HuH-7 (cell line): Measurements from ENCODE around the gene TMEM121.
A peak's percentile ranks its signal among the peaks of the same experiment; 100 is the strongest.

Source experiments
- DNase-seq: peaks from one replicate; pipeline ENCODE4 v3.0.0; 2011; ENCODE audit warnings: low spot score

TMEM121 gene

GRCh38 chr14:105525861-105526775 lies at the start of gene TMEM121:
TSS of gene TMEM121 (plus strand) at chr14:105526583. CDS start at chr14:105528835, 2,252 bp downstream.
- DNase-seq: no peak

GRCh38 chr14:105476831-105477659 lies 49.3 kb upstream of the TMEM121 start:
- DNase-seq: no peak

- no peak for DNase-seq
These were observed 48.6 kb upstream of the TMEM121 start for GRCh38 chr14:105477660-105478397.

- no peak for DNase-seq
These were observed 47.8 kb upstream of the TMEM121 start for GRCh38 chr14:105478398-105479251.

GRCh38 chr14:105479431-105480158 lies 46.8 kb upstream of the TMEM121 start:
- DNase-seq: no peak

- DNase-seq: no peak
These were observed 46.1 kb upstream of the TMEM121 start for GRCh38 chr14:105480199-105480746.

GRCh38 chr14:105480807-105481801 lies 45.3 kb upstream of the TMEM121 start:
- DNase-seq: peak; percentile 90

- peak; percentile 92 for DNase-seq
These were observed 44.4 kb upstream of the TMEM121 start for GRCh38 chr14:105481886-105482457.

- DNase-seq: no peak
These were observed 43.8 kb upstream of the TMEM121 start for GRCh38 chr14:105482486-105483110.

- DNase-seq: no peak
These were observed 42.9 kb upstream of the TMEM121 start for GRCh38 chr14:105483300-105484068.

- DNase-seq: no peak
These were observed 42.0 kb upstream of the TMEM121 start for GRCh38 chr14:105484069-105484996.

GRCh38 chr14:105484997-105485393 lies 41.4 kb upstream of the TMEM121 start:
- no peak for DNase-seq

GRCh38 chr14:105485739-105486162 lies 40.6 kb upstream of the TMEM121 start:
- DNase-seq: peak; percentile 88

GRCh38 chr14:105486163-105486973 lies 40.0 kb upstream of the TMEM121 start, which contains the start of gene CRIP1:
TSS of gene CRIP1 (plus strand) at chr14:105486886. CDS start at chr14:105487260, 374 bp downstream.
- DNase-seq: no peak

- DNase-seq: no peak
These were observed 39.4 kb upstream of the TMEM121 start for GRCh38 chr14:105486974-105487448.
